ENCODE data around the gene SNAP47.

DNA sequence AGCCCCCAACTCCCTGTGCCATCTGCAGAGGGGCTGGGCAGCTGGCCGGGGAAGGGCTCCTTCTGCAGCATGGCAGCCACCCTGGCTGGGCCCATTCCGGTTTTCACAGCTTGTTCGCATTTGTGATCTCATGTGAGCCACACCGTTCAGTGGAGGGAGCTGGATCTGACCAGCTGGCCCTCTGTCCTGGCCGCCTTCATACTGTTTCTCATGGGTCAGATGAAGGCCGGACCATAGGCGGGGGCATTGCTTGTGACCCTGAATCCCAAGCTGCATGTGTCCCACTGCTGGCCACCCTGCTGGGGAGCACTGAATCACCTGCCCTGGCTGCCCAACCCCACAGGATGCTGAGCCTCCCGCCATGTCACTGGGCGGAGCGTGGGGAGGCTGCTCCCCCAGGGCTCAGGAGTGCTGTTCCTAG lies 43.8 kb downstream of the SNAP47 start:
- TF ChIP-seq CTCF (IDR thresholded peaks at IDR 0.05), result no peak
- TF ChIP-seq, protein P1, sequence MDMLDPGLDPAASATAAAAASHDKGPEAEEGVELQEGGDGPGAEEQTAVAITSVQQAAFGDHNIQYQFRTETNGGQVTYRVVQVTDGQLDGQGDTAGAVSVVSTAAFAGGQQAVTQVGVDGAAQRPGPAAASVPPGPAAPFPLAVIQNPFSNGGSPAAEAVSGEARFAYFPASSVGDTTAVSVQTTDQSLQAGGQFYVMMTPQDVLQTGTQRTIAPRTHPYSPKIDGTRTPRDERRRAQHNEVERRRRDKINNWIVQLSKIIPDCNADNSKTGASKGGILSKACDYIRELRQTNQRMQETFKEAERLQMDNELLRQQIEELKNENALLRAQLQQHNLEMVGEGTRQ (IDR thresholded peaks at IDR 0.05; ENCODE audit: borderline replicate concordance, low read depth, low read length), result no peak
- TF ChIP-seq ZBTB33 (IDR thresholded peaks at IDR 0.05; ENCODE audit: borderline replicate concordance, low read depth), result no peak
- no peak for TF ChIP-seq POLR2AphosphoS5 (IDR thresholded peaks at IDR 0.05; ENCODE audit: low read depth, low read length)
- no peak for TF ChIP-seq FOXJ3 (CRISPR knock-in tag; IDR thresholded peaks at IDR 0.05)
- TF ChIP-seq RXRA (IDR thresholded peaks at IDR 0.05; ENCODE audit: borderline replicate concordance, low read depth), result no peak
- no peak for TF ChIP-seq EZH2phosphoT487 (IDR thresholded peaks at IDR 0.05; ENCODE audit: borderline replicate concordance, low read depth)
- no peak for TF ChIP-seq JUND (IDR thresholded peaks at IDR 0.05)
- TF ChIP-seq TAF1 (IDR thresholded peaks at IDR 0.05; ENCODE audit: borderline replicate concordance, low read depth, low read length), result no peak
- no peak for TF ChIP-seq NFIC (IDR thresholded peaks at IDR 0.05; ENCODE audit: borderline replicate concordance)
